22Rv1 (cell line): ENCODE measurements around the gene DLEC1.

ENCODE experiments used
- H3K27ac ChIP-seq: fragments of 450-650 bp; 2 replicates; pipeline ENCODE4 v1.5.1; 2017
- CTCF ChIP-seq: fragments of 450-650 bp; IDR thresholded peaks from 2 replicates; pipeline ENCODE4 v1.5.1; 2017; ENCODE audit warnings: mild to moderate bottlenecking
- ZFX ChIP-seq: fragments of 450-650 bp; IDR thresholded peaks from 2 replicates; pipeline ENCODE4 v1.6.1; 2017; ENCODE audit warnings: antibody characterized with exemption, borderline replicate concordance

Gene DLEC1

DNA sequence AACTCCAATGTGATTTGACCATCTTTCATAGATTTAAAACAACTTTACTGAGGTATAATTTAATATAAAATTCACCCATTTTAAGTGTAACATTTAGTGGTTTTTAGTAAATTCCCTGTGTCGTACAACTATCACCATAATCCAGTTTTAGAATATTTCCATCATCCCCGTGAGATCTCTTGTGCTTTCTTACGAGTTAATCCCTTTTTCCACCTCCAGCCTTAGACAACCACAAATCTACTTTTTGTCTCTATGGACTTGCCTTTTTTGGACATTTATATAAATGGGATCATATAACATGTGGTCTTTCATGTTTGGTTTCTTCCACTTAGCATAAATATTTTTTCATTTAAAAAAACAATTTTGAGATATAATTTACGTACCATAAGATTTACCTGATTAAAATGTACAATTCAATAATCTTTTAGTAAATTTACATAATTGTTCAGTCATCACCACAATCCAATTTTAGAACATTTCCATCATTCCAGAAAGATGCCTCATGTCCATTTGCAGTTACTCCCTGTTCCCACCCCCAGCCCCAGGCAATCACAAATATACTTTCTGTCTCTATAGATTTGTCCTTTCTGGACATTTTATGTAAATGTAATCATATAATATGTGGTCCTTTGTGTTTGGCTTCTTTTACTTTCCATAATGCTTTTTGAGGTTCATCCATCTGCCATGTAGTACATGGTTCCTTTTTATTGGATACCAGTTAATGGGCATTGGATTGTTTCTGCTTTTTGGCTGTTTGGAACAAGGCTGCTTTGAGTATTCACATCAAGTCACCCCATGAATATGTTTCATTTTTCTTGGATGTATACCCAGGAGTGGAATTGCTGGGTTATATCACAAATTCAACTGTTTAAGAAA lies 129.4 kb downstream of the DLEC1 start:
- H3K27ac ChIP-seq, result no peak overlapping the region
- TF ChIP-seq CTCF, result no peak
- no peak for TF ChIP-seq ZFX

DNA sequence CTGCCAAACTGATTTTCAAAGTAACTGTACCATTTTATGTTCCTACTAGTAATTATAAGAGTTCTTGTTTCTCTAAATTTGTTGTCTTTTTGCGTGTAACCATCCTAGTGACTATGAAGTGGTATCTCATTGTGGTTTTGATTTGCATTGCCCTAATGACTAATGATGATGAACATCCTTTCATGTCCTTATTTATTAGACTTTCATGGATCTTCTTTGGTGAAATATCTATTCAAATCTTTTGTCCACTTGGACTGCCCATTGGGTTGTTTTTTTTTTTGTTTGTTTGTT lies 130.0 kb downstream of the DLEC1 start:
- no peak overlapping the region for H3K27ac ChIP-seq

DNA sequence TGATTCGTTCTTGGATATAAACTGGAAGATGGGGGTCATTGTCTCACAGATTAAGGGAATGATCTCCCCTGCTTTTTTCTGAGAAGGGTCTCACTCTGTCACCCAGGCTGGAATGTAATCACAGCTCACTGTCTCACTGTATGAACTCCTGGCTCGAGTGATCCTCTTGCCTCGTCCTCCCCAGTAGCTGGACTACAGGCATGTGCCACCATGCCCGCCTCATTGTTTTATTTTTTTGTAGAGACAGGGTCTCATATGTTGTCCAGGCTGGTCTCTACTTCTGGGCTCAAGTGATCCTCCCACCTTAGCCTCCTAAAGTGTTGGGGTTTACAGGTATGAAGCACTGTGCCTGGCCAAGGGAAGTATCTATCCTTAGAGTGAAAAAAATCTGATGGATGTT lies 131.7 kb downstream of the DLEC1 start:
- H3K27ac ChIP-seq, result no peak overlapping the region
- TF ChIP-seq ZFX (no peak), CTCF (no peak)

More for the DNA sequence above, 130.0 kb downstream of the DLEC1 start:
- no peak for TF ChIP-seq ZFX
- no peak for TF ChIP-seq CTCF

DNA sequence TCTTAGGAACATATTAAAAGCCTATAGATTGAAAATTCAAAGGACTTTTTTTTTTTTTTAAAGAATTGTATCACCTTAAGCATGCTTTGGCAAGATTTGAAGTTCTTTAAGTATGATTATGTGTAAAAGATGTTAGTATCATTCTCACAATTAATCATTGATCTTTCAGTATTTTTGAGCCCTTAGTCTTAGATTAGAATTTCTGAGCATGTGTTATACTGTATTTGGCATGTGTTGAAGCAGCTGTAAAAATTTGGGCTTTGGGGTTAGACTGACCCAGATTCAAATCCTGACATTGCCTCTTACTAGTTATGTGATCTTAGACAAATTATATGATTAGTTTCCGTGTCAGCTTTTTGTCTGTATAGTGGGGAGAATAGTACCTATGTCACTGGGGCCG lies 132.6 kb downstream of the DLEC1 start:
- H3K27ac ChIP-seq, result no peak overlapping the region
- no peak for TF ChIP-seq ZFX
- TF ChIP-seq CTCF, result no peak
